Measurements from ENCODE around the gene GOLGA6L24. TPM values are rescaled to one million over a fixed set of nuclear protein-coding genes. Genes with fewer than 3 reads are reported as not detected.
"Not testable (repeated sequence)": the region's sequence is repeated elsewhere in the genome, so short reads cannot be mapped to it uniquely, and the experiment has no call there.

The GOLGA6L24 gene, protein sequence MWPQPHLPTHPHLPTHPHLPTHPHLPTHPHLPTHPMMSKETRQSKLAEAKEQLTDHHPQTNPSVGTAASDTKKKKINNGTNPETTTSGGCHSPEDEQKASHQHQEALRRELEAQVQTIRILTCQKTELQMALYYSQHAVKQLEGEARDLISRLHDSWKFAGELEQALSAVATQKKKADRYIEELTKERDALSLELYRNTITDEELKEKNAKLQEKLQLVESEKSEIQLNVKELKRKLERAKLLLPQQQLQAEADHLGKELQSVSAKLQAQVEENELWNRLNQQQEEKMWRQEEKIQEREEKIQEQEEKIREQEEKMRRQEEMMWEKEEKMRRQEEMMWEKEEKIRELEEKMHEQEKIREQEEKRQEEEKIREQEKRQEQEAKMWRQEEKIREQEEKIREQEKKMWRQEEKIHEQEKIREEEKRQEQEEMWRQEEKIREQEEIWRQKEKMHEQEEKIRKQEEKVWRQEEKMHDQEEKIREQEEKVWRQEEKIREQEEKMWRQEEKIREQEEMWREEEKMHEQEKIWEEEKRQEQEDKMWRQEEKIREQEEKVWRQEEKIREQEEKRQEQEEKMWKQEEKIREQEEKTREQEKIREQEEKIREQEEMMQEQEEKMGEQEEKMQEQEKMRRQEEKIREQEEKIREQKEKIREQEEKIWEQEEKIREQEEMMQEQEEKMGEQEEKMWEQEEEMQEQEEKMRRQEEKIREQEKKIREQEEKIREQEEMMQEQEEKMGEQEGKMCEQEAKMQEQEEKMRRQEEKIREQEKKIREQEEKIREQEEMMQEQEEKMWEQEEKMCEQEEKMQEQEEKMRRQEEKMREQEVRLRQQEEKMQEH
- polyA plus RNA-seq (2011; rRNA removed): not detected in 2 replicates
- not detected in 2 replicates for polyA minus RNA-seq (2011; rRNA and poly(A)+ RNA removed)

DNA sequence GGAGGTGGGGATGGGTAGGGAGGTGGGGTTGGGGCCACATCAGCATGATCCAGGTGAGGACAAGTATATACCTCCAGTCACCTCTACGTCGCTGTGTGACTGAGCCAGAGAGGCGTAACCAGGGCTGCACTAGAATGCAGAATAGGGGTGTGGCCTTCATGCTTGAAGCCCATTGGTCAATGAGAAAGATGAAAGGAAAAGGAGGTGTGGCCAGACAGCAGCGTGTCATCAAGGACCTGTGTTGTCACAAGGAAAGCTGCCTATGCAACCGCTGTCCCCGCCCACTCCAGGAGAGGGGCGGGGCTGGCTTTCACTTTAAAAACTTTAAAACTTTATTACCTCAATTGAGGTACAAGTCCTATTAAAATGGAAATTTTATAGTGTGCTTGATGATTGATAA is at the start of gene GOLGA6L24:
TSS of gene GOLGA6L24 (minus strand) at position 101 of the 400 bp plus-strand sequence. CDS start at position 40, 61 bp downstream.
- CTCF ChIA-PET; DNase-seq (ENCODE audit: low read depth); H3K4me3 ChIP-seq (ENCODE audit: low read depth, low read length); H3K36me3 ChIP-seq (ENCODE audit: control insufficient read depth, insufficient read depth, low read length); H3K27me3 ChIP-seq (ENCODE audit: control insufficient read depth, insufficient read depth, low read length); POLR2A ChIA-PET: not testable (repeated sequence)

DNA sequence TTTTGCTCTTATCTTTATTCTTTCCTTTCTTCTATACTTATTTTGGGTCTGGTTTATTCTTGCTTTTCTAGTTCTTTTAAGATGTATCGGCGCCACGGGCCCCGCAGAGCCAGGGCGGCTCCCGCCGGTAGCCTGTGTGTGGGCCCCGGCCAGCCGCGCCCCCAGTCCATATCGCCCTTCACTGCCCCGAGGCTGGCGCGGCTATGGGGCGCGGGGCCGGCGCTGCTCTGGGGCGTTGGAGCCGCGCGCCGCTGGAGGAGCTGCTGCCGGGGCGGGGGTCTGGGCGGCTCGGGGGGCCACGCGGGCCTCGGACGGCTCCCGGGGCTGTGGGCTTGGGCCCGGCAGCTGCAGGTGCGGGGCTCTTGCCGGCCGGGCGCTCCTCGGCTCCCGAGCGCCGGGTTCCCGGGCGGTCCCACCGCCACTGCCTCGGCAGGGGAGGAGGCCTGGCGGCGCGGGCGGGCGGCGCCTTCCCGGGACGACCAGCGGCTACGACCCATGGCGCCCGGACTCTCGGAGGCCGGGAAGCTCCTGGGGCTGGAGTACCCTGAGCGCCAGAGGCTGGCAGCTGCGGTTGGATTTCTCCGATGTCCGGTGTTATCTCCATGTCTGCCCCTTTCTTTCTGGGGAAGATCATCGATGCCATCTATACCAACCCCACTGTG is 45.0 kb upstream of the GOLGA6L24 start:
- DNase-seq (ENCODE audit: low read depth); H3K36me3 ChIP-seq (ENCODE audit: control insufficient read depth, insufficient read depth, low read length); H3K4me3 ChIP-seq (ENCODE audit: low read depth, low read length); H3K27me3 ChIP-seq (ENCODE audit: control insufficient read depth, insufficient read depth, low read length); POLR2A ChIA-PET; CTCF ChIA-PET: not testable (repeated sequence)

DNA sequence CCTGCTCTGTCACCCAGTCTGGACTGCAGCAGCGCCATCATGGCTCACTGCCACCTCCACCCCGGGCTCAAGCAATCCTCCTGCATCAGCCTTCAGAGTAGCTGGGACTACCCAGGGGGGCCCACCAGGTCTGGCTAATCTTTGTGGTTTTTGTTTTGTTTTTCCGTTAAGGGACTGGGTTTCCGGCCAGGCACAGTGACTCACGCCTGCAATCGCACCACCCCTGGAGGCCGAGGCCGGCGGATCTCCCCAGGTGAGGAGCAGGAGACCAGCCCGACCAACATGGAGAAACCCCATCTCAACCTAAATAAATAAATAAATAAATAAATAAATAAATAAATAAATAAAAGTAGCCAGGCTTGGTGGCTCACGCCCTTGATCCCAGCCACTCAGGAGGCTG is 38.1 kb upstream of the GOLGA6L24 start:
- H3K36me3 ChIP-seq (ENCODE audit: control insufficient read depth, insufficient read depth, low read length); CTCF ChIA-PET; H3K4me3 ChIP-seq (ENCODE audit: low read depth, low read length); POLR2A ChIA-PET; DNase-seq (ENCODE audit: low read depth); H3K27me3 ChIP-seq (ENCODE audit: control insufficient read depth, insufficient read depth, low read length): not testable (repeated sequence)

DNA sequence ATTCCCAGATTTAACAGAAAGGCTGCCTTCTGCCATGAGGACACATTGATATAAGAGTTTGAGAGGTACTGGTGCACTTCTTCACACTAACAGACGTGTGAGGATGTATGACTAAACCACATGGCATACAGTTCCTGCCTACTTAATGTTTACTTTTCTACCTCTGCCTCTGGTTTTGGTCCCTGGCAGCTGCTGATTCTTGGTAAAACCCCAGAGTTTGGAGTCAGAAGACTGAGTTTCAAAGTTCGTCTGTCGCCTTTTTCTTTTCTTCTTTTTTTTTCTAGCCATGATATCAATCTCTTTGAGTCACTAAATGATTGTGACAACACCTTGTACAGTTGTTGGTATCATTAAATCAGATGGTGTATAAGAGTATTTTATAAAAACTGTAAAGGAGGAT is 22.2 kb upstream of the GOLGA6L24 start:
- CTCF ChIA-PET; H3K36me3 ChIP-seq (ENCODE audit: control insufficient read depth, insufficient read depth, low read length); H3K27me3 ChIP-seq (ENCODE audit: control insufficient read depth, insufficient read depth, low read length); POLR2A ChIA-PET; DNase-seq (ENCODE audit: low read depth); H3K4me3 ChIP-seq (ENCODE audit: low read depth, low read length): not testable (repeated sequence)

DNA sequence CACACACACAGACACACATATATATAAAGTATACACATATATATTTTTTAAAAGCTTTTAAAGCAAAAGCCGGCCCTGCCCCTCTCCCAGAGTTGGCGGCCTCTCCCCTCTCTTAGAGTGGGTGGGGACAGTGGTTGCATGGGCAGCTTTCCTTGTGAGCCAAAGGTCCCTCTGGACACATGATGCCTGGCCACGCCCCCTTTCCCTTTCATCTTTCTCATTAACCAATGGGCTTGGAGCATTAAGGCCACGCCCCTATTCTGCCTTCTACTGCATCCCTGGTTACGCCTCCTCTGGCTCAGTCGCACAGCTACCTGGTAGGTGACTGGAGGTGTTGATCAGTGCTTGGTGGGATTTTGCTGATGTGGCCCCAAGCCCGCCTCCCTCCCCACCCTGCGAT is 20.5 kb upstream of the GOLGA6L24 start, which contains the start of gene GOLGA8F:
TSS of gene GOLGA8F (plus strand) at position 301 of the 400 bp plus-strand sequence. CDS start at position 399, 98 bp downstream.
- H3K27me3 ChIP-seq (ENCODE audit: control insufficient read depth, insufficient read depth, low read length); H3K4me3 ChIP-seq (ENCODE audit: low read depth, low read length); CTCF ChIA-PET; H3K36me3 ChIP-seq (ENCODE audit: control insufficient read depth, insufficient read depth, low read length); DNase-seq (ENCODE audit: low read depth); POLR2A ChIA-PET: not testable (repeated sequence)

DNA sequence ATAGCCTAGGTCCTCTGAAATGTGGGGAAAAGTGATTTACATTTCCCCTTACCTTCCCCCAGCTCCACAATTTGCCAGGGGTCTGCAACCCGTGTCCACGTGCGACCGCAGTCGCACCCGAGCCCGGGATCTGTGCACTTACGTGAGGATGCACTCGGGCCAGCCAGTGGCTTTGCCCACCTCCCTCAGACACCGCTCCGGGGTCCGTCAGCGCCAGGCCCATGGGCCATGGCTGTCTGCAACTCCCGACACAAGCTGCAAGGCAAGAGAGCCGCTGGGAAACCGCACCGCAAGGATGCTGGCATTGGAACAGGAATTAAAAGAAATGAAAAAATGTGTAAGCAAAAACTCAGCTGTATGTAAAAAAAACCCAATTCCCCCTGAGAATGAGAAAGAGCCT is 7.6 kb upstream of the GOLGA6L24 start:
- H3K27me3 ChIP-seq (ENCODE audit: control insufficient read depth, insufficient read depth, low read length); H3K36me3 ChIP-seq (ENCODE audit: control insufficient read depth, insufficient read depth, low read length); H3K4me3 ChIP-seq (ENCODE audit: low read depth, low read length); CTCF ChIA-PET; POLR2A ChIA-PET; DNase-seq (ENCODE audit: low read depth): not testable (repeated sequence)

DNA sequence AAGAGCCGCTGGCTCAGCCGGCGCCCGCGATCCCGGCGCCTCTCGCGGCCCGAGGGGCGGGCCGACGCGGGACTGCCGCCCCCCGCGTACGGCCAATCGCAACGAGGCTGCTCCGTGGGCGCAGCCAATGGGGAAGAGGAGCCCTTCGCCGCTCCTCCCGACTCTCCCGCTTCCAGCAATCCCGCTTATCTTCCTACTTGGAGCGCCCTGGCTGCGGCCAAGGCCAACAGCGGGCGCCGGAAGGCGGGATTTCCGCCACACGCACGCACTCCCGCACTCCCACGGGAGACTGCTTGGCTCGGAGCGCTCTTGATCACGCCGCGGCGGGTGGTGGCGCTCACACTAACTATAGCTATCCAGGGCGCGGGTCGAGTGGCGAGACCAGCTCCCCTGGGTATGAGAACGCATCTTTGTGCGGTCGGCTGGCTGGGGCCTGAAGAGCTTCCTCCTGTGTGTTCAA is 35.7 kb downstream of the GOLGA6L24 start, which contains the start of gene HERC2:
TSS of gene HERC2 (minus strand) at position 51 of the 460 bp plus-strand sequence. CDS start 746 bp downstream, outside the sequence.
- H3K36me3 ChIP-seq (ENCODE audit: control insufficient read depth, insufficient read depth, low read length); H3K27me3 ChIP-seq (ENCODE audit: control insufficient read depth, insufficient read depth, low read length); DNase-seq (ENCODE audit: low read depth); CTCF ChIA-PET; POLR2A ChIA-PET: not testable (repeated sequence)
- H3K4me3 ChIP-seq (ENCODE audit: low read depth, low read length): peak within 1 kb of the TSS; percentile 35

DNA sequence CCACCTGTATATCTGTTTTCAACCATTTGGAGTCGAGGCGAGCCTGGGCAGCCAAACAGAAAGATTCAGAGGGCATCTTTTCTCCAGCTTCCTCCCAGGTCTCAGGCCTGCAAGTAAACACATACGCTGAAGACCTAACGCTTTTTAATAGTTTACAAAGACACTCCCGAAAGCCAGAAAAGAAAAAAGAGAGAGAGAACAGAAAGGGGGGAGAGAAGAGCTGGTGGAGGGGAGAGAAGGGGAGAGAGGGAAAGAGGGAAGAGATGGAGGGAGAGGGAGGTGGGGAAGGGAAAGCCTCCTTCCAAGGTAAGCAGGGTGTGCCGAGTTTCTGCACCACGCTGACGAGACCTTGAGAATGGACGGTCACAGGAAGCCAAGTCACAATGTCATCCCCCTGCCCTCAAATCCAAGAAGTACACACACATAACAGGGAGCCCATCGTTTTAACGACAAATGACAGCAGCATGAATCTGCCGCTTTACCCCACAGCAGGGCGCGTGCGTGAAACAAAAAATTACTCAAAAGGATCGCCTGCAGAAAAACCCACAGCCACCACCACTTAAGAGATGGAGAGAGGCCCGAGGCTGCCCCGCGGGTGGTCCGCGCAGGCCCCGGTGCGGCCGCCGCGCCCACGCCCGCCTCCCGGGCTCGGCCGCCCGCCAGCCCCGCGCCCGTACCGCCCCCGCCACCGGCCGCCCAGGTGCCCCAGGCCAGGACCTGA is 36.4 kb downstream of the GOLGA6L24 start:
- peak overlapping the region; percentile 35 for H3K4me3 ChIP-seq (ENCODE audit: low read depth, low read length)
- H3K36me3 ChIP-seq (ENCODE audit: control insufficient read depth, insufficient read depth, low read length); POLR2A ChIA-PET; DNase-seq (ENCODE audit: low read depth); H3K27me3 ChIP-seq (ENCODE audit: control insufficient read depth, insufficient read depth, low read length); CTCF ChIA-PET: not testable (repeated sequence)

DNA sequence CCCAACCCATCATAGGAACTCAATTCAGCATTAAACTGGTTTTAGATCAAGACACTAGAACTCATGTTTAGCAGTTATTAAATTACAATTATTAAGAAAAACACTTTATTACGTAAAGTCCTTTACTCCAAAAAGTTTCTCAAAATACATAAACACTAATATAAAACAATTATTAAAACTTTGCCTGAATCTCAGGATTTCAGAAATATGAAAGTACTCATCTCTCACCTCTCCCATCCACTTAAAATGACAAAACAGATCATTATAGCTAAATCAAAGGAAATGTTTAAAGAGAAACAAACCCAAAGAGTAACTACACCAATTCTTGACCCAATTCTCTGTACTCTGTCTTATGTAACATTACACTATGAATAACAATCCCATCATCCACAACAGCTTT is 38.2 kb downstream of the GOLGA6L24 start:
- H3K27me3 ChIP-seq (ENCODE audit: control insufficient read depth, insufficient read depth, low read length); DNase-seq (ENCODE audit: low read depth); POLR2A ChIA-PET; CTCF ChIA-PET; H3K36me3 ChIP-seq (ENCODE audit: control insufficient read depth, insufficient read depth, low read length); H3K4me3 ChIP-seq (ENCODE audit: low read depth, low read length): not testable (repeated sequence)

DNA sequence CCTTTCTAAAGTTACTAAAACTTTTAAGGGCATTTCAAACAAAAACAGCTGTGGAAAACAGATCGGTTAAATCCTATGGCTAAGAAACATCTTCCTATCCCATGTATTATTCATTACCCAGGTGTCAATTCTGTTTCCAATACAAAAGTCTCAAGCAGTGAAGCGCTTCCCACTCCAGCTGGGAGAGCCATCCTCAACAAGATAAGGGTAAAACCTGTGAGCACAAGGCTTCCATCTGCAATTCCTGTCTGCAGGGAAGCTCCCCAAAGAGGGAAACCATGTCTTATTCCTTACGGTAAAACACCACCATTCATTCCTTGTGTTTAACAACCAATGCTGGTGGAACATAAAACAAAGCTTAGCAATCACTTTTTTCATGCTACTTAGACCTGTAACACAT is 39.1 kb downstream of the GOLGA6L24 start:
- POLR2A ChIA-PET; CTCF ChIA-PET; H3K36me3 ChIP-seq (ENCODE audit: control insufficient read depth, insufficient read depth, low read length); H3K27me3 ChIP-seq (ENCODE audit: control insufficient read depth, insufficient read depth, low read length); H3K4me3 ChIP-seq (ENCODE audit: low read depth, low read length); DNase-seq (ENCODE audit: low read depth): not testable (repeated sequence)

DNA sequence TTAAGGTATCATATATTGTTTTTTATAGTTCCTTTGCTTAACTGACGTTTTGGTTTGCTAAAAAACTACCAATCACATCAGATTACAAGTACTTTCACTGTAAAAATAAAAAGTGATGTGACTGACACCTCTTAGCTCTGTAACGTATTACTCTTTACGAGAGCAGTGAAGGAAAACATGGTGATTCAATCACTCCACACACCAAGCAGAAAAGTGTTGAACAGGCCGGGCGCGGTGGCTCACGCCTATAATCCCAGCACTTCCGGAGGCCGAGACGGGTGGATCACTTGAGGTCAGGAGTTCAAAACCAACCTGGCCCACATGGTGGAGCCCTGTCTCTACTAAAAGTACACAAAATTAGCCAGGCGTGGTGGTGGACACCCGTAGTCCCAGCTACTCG is 39.8 kb downstream of the GOLGA6L24 start:
- H3K27me3 ChIP-seq (ENCODE audit: control insufficient read depth, insufficient read depth, low read length); H3K36me3 ChIP-seq (ENCODE audit: control insufficient read depth, insufficient read depth, low read length); POLR2A ChIA-PET; H3K4me3 ChIP-seq (ENCODE audit: low read depth, low read length); CTCF ChIA-PET; DNase-seq (ENCODE audit: low read depth): not testable (repeated sequence)

DNA sequence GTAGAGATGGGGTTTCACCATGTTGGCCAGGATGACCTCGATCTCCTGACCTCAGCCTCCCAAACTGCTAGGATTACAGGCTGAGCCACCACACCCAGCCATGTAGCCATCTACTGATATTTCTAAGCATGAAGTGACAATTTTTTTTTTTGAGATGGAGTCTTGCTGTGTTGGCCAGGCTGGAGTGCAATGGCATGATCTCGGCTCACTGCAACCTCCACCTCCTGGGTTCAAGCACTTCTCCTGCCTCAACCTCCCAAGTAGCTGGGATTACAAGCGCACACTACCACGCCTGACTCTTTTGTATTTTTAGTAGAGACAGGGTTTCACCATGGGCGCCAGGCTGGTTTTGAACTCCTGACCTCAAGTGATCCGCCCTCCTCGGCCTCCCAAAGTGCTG is 40.9 kb downstream of the GOLGA6L24 start:
- CTCF ChIA-PET; H3K27me3 ChIP-seq (ENCODE audit: control insufficient read depth, insufficient read depth, low read length); H3K4me3 ChIP-seq (ENCODE audit: low read depth, low read length); DNase-seq (ENCODE audit: low read depth); H3K36me3 ChIP-seq (ENCODE audit: control insufficient read depth, insufficient read depth, low read length); POLR2A ChIA-PET: not testable (repeated sequence)

Measured in BJ (cell line).